ENCODE measurements around the gene OR4C11.

The OR4C11 gene, protein sequence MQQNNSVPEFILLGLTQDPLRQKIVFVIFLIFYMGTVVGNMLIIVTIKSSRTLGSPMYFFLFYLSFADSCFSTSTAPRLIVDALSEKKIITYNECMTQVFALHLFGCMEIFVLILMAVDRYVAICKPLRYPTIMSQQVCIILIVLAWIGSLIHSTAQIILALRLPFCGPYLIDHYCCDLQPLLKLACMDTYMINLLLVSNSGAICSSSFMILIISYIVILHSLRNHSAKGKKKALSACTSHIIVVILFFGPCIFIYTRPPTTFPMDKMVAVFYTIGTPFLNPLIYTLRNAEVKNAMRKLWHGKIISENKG

GRCh38 chr11:55607545-55607944 lies at the start of gene OR4C11:
Gene OR4C11, minus strand, starts transcription at chr11:55607645. Its CDS starts 3,272 bp downstream, at chr11:55604373.
- no peak for DNase-seq

GRCh38 chr11:55655096-55655495 lies 47.7 kb upstream of the OR4C11 start:
- DNase-seq: no peak

- DNase-seq: no peak
Measured at GRCh38 chr11:55652560-55652959, 45.1 kb upstream of the OR4C11 start.

DNA sequence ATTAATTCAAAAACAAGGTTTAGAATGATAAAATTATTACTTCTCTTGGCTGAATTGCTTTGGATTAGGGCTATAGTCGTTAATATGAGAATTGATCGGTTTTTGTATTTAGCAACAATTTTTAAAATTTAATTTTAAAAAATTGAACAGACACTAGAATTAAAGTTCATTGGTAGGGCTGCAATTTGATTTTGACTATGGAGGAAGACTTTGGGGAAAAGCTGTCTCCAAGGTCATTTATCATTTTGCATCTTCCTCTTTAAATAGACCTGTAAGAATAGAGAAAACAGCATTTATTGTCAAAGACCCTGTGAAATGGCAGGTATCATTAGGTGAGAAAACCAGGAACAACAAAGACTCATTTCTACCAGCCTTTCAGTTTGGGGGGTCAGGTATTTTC lies 40.6 kb upstream of the OR4C11 start, which contains the start of gene OR4S2:
Gene OR4S2, plus strand, starts transcription at position 301 of the 400 bp plus-strand sequence. CDS start 2,577 bp downstream, outside the sequence.
- no peak for DNase-seq

DNA sequence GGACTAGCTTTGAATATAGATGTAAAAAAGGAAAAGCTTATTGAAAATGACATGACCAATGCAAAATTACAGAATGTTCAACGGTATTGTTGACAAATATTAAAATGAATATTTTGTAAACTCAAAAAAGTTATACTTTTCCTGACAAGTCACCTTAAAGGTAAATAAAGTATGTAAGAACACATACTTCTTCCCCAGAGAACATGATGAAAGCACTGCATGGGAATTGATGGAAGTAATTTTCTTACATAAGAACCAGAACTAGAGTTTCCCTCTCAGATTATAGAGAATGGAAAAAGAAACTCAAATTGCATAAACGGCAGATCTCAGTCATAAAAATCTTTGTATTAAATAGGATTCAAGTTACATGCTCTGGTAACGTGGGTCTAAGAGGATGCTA lies 27.4 kb upstream of the OR4C11 start, which contains the start of gene OR4P4:
Gene OR4P4, plus strand, starts transcription at position 301 of the 400 bp plus-strand sequence.
- no peak for DNase-seq

DNA sequence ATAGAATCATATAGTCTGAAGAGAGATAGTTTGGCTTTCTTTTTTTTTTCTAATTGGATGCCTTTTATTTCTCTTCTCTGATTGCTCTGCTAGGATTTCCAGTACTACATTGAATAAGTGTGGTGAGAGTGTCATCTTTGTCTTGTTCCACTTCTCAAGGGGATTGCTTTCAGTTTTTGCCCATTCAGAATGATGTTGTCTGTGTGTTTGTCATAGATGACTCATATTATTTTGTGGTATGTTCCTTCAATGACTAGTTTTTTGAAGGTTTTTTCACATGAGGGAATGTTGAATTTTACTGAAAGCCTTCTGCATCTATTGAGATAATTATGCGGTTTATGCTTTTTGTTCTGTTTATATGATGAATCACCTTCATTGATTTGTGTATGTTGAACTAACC lies 17.1 kb upstream of the OR4C11 start:
- no peak for DNase-seq

DNA sequence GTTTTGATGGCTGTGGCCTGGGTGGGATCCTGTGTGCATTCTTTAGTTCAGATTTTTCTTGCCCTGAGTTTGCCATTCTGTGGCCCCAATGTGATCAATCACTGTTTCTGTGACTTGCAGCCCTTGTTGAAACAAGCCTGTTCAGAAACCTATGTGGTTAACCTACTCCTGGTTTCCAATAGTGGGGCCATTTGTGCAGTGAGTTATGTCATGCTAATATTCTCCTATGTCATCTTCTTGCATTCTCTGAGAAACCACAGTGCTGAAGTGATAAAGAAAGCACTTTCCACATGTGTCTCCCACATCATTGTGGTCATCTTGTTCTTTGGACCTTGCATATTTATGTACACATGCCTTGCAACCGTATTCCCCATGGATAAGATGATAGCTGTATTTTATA lies 34.9 kb downstream of the OR4C11 start:
- DNase-seq: no peak

GRCh38 chr11:55571828-55572227 lies 35.6 kb downstream of the OR4C11 start, which contains the start of gene OR4C16:
Gene OR4C16, plus strand, starts transcription at chr11:55572128. Its CDS starts 0 bp downstream, at chr11:55572128.
- no peak for DNase-seq

GRCh38 chr11:55554169-55554568 lies 53.3 kb downstream of the OR4C11 start, which contains the start of gene OR4C15:
Gene OR4C15, plus strand, starts transcription at chr11:55554469. Its CDS starts 0 bp downstream, at chr11:55554469.
- no peak for DNase-seq

Data from inflammatory macrophage treated with lipopolysaccharide for 1 hour (primary cell).